Vagina (tissue), 2 donors: ENCODE data around the gene PHRF1. TPM values are rescaled to one million over a fixed set of nuclear protein-coding genes. Genes with fewer than 3 reads are reported as not detected.

Experiments
- DNase-seq, 2 donors: peaks; one replicate each; pipeline ENCODE4 v3.0.0-alpha.2; 2017; ENCODE audit errors: extremely low spot score in 2 of 2
- H3K27ac ChIP-seq: fragments of 200-600 bp; sonication (generic); one replicate; pipeline ENCODE4 v1.5.1; 2019
- H3K27me3 ChIP-seq: fragments of 200-600 bp; sonication (generic); one replicate; pipeline ENCODE4 v1.5.1; 2019
- H3K36me3 ChIP-seq, 2 donors: fragments of 200-600 bp; sonication (generic); one replicate each; pipeline ENCODE4 v1.5.1; 2017 to 2019
- H3K4me1 ChIP-seq: fragments of 200-600 bp; sonication (generic); one replicate; pipeline ENCODE4 v1.5.1; 2019
- H3K4me3 ChIP-seq, 2 donors: fragments of 200-600 bp; sonication (generic); 1 replicate in 1 of 2; 2 replicates in 1 of 2; pipeline ENCODE4 v1.5.1; 2016 to 2019
- H3K9me3 ChIP-seq: fragments of 200-600 bp; sonication (generic); one replicate; pipeline ENCODE4 v1.5.1; 2019
- POLR2A ChIP-seq, 2 donors: fragments of 450-650 bp; IDR thresholded peaks; one replicate each; pipeline ENCODE4 v1.6.1; 2017; ENCODE audit warnings: antibody characterized with exemption in 2 of 2, mild to moderate bottlenecking in 2 of 2, moderate library complexity in 2 of 2
- POLR2AphosphoS5 ChIP-seq, 2 donors: sonication (generic); formaldehyde crosslinking; IDR thresholded peaks; one replicate each; pipeline ENCODE4 v1.9.0; 2017; ENCODE audit warnings: antibody characterized with exemption in 2 of 2, mild to moderate bottlenecking in 2 of 2, low read depth in 1 of 2; ENCODE audit not compliant: insufficient read depth in 1 of 2
- intact Hi-C: fragments of 100-400 bp; cut with DNase I; formaldehyde crosslinking; loops from one replicate; pipeline ENCODE4 v1.15.1; 2023
- total RNA-seq: library from RNA; depleted of rRNA; stranded (reverse); fragments of >200 nt; gene quantifications from one replicate; pipeline ENCODE4 v1.2.3, GENCODE V29; 2016
- TF ChIP-seq, protein P1 (sequence below), 3 experiments: fragments of 450-650 bp in 2 of 3; fragments of 200-600 bp in 1 of 3; sonication (generic) in 1 of 3; IDR thresholded peaks; one replicate each; pipeline ENCODE4 v1.5.1; 2017 to 2019; ENCODE audit warnings: antibody characterized with exemption in 3 of 3, mild to moderate bottlenecking in 2 of 3, moderate library complexity in 2 of 3

Gene PHRF1
- total RNA-seq, 1 donor from 2014 or later, result 26.0 TPM

DNA sequence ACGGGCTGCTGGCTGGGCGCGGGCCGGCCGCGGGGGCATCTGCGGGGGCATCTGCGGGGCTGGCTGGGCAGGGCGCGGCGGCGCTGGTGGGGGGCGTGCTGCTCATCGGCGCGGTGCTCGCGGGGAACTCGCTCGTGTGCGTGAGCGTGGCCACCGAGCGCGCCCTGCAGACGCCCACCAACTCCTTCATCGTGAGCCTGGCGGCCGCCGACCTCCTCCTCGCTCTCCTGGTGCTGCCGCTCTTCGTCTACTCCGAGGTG lies 61.0 kb downstream of the PHRF1 start:
- no peak overlapping the region for H3K27ac ChIP-seq
- H3K36me3 ChIP-seq, result no peaks in the 10 kb centered on the region
- peaks cover 17% of the 10 kb centered on the region for H3K4me1 ChIP-seq
- no peak for DNase-seq
- intact Hi-C loops, result no loop called here
- no peaks in the 10 kb centered on the region for H3K27me3 ChIP-seq
- no peak for TF ChIP-seq POLR2A (IDR thresholded peaks at IDR 0.05)
- TF ChIP-seq, protein P1, sequence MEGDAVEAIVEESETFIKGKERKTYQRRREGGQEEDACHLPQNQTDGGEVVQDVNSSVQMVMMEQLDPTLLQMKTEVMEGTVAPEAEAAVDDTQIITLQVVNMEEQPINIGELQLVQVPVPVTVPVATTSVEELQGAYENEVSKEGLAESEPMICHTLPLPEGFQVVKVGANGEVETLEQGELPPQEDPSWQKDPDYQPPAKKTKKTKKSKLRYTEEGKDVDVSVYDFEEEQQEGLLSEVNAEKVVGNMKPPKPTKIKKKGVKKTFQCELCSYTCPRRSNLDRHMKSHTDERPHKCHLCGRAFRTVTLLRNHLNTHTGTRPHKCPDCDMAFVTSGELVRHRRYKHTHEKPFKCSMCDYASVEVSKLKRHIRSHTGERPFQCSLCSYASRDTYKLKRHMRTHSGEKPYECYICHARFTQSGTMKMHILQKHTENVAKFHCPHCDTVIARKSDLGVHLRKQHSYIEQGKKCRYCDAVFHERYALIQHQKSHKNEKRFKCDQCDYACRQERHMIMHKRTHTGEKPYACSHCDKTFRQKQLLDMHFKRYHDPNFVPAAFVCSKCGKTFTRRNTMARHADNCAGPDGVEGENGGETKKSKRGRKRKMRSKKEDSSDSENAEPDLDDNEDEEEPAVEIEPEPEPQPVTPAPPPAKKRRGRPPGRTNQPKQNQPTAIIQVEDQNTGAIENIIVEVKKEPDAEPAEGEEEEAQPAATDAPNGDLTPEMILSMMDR (IDR thresholded peaks at IDR 0.05), result no peak
- TF ChIP-seq POLR2AphosphoS5 (IDR thresholded peaks at IDR 0.05; ENCODE audit: insufficient read depth in 1 of 2, low read depth in 1 of 2), result no peak
- no peaks in the 10 kb centered on the region for H3K9me3 ChIP-seq
- peak overlapping the region; percentile 29 to 46 for H3K4me3 ChIP-seq

DNA sequence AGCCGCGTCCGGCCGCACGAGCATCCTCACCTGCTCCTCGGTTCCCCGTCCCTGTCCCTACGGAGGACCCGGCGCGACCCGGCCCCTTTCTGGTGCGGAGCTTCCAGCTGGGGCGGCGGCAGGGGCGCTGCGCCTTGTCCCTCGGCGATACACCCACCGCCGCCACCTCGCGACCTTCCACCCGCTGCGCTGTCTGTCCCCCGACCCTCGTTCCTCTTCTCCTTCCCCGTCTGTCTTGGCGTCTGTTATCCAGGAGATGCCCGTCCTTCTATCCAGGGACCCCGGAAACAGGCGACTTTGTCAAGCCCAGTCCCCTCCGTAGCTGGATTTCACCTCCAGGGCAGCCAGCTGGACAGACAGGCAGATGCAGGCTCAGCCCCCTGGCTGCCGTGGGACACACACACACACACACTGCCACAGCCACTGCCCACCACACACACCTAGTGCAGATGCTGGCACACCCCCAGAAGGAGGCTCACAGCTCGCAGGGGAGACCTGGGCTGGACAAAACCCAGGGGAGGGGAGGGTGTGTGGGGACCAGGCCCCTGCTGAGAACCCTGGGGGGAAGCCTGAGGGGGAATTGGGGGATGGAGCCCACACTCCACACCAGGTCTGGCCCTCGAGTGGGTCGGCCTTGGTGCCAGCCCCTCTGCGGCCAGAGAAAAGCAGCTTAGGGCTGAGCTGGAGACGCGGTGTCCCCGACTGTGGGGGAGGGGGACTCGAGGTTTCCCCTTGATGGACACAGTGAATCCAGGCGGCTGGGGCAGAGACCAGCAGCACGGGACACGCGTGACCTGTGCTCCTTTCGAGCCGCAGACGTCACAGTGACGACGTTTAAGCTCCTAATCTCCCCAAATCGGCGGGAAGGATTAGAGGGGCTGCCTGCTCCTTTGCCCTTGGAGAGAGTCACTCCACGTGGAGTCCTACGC lies 61.6 kb downstream of the PHRF1 start:
- no peaks in the 10 kb centered on the region for H3K36me3 ChIP-seq
- TF ChIP-seq POLR2AphosphoS5 (IDR thresholded peaks at IDR 0.05; ENCODE audit: insufficient read depth in 1 of 2, low read depth in 1 of 2), result no peak
- TF ChIP-seq, protein P1 (IDR thresholded peaks at IDR 0.05), result no peak
- TF ChIP-seq POLR2A (IDR thresholded peaks at IDR 0.05), result no peak
- H3K9me3 ChIP-seq, result no peaks in the 10 kb centered on the region
- peak overlapping the region; percentile 29 to 46 for H3K4me3 ChIP-seq
- no peak overlapping the region for H3K27ac ChIP-seq
- intact Hi-C loops, result no loop called here
- no peaks in the 10 kb centered on the region for H3K27me3 ChIP-seq
- DNase-seq, result no peak
- peaks cover 17% of the 10 kb centered on the region for H3K4me1 ChIP-seq

DNA sequence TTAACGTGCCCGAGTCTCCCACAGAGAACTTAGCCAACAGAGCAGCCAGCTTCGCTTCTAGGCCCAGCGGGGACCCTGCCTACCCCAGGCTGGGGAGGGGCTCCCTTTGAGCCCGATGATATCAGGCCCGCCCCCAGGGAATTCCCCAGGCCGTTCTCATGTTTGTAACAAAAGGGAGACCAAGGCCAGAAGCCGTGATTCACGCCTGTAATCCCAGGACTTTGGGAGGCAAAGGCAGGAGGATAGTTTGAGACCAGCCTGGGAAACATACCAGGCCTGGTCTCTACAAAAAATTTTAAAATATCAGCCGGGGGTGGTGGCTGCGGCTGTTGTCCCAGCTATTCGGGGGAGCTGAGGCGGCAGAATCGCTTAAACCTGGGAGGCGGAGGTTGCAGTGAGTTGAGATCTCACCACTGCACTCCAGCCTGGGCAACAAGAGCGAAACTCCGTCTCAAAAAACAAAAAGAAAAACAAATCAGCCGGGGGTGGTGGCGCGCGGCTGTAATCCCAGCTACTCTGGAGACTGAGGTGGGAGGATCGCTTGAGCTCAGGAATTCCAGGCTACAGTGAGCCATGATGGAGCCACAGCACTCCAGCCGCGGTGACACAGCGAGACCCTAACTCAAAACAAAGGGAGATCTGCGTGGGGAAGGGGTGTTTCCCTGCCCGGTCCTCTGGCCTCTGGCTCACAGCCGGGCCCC lies 62.5 kb downstream of the PHRF1 start:
- no peak for DNase-seq
- H3K9me3 ChIP-seq, result no peaks in the 10 kb centered on the region
- peaks cover 17% of the 10 kb centered on the region for H3K4me1 ChIP-seq
- H3K4me3 ChIP-seq, result no peak overlapping the region
- TF ChIP-seq POLR2AphosphoS5 (IDR thresholded peaks at IDR 0.05; ENCODE audit: insufficient read depth in 1 of 2, low read depth in 1 of 2), result no peak
- TF ChIP-seq, protein P1 (IDR thresholded peaks at IDR 0.05), result no peak
- TF ChIP-seq POLR2A (IDR thresholded peaks at IDR 0.05), result no peak
- no peaks in the 10 kb centered on the region for H3K27me3 ChIP-seq
- intact Hi-C loops, result no loop called here
- H3K36me3 ChIP-seq, result peaks cover 0 to 8% of the 10 kb centered on the region in 2 donors
- H3K27ac ChIP-seq, result no peak overlapping the region

DNA sequence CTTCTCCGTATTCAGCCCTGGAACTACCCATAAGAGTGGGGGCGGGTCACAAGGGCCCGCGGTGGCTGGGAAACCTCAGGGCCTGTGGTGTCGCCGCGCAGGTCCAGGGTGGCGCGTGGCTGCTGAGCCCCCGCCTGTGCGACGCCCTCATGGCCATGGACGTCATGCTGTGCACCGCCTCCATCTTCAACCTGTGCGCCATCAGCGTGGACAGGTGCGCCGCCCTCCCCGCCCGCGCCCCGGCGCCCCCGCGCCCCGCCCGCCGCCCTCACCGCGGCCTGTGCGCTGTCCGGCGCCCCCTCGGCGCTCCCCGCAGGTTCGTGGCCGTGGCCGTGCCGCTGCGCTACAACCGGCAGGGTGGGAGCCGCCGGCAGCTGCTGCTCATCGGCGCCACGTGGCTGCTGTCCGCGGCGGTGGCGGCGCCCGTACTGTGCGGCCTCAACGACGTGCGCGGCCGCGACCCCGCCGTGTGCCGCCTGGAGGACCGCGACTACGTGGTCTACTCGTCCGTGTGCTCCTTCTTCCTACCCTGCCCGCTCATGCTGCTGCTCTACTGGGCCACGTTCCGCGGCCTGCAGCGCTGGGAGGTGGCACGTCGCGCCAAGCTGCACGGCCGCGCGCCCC lies 63.2 kb downstream of the PHRF1 start:
- intact Hi-C loops, result no loop called here
- TF ChIP-seq POLR2AphosphoS5 (IDR thresholded peaks at IDR 0.05; ENCODE audit: insufficient read depth in 1 of 2, low read depth in 1 of 2), result no peak
- TF ChIP-seq, protein P1 (IDR thresholded peaks at IDR 0.05), result no peak
- no peak for TF ChIP-seq POLR2A (IDR thresholded peaks at IDR 0.05)
- H3K4me3 ChIP-seq, result peak overlapping the region in 1 of 2 donors; percentile 21
- H3K36me3 ChIP-seq, result peaks cover 0 to 13% of the 10 kb centered on the region in 2 donors
- no peaks in the 10 kb centered on the region for H3K27me3 ChIP-seq
- no peak for DNase-seq
- H3K27ac ChIP-seq, result no peak overlapping the region
- no peaks in the 10 kb centered on the region for H3K9me3 ChIP-seq
- H3K4me1 ChIP-seq, result peaks cover 17% of the 10 kb centered on the region
